Stimulated activated CD4-positive, alpha-beta T cell treated with anti-CD3 and anti-CD28 coated beads, Interleukin-1b, Interleukin-23, amount 100 ng/mL, for 1 hour (primary cell): ENCODE data around the gene UBE2E2.

Experiments
- DNase-seq, 2 donors: peaks; one replicate each; pipeline ENCODE4 v3.0.0-alpha.2; 2020; ENCODE audit warnings: low read depth in 2 of 2

UBE2E2 gene

DNA sequence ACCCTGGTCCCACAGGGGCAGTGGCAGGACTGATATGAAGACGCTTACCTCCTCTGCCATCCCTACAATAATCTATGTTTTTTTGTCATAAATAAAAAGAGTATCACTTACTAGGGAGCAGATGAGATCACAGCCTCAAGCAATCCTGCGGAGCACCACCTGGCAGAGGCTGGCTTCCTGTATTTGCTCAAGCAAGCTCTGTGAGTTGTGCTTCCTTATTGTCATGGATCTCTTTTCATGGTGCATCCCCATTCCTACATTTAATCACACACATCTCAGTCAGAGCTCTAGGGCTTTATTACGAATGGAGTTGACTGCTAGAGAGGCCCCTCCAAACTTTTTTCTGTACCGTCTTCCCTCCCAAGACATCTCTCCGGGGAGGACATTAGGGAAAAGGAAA is 186.0 kb downstream of the UBE2E2 start:
- no peak for DNase-seq

DNA sequence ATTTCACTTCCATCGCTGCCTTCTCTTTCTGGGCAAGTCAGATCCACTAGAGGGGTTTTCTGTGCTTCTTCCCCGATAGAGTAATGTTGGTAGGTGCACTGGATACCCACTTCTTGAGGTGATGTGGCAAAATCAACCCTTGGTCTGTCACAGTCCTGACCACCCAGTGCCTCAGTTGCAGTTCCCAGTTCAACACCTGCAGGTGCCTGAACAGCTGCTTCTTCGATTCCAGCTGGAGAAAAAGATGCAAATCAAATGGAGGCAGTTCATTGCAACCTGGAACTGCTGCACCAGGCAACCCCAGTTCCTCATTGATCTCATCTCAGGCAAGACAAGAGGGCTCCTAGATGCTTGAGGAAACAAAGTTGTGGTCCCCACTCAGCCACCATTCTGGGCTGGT is 186.6 kb downstream of the UBE2E2 start:
- DNase-seq, result no peak

DNA sequence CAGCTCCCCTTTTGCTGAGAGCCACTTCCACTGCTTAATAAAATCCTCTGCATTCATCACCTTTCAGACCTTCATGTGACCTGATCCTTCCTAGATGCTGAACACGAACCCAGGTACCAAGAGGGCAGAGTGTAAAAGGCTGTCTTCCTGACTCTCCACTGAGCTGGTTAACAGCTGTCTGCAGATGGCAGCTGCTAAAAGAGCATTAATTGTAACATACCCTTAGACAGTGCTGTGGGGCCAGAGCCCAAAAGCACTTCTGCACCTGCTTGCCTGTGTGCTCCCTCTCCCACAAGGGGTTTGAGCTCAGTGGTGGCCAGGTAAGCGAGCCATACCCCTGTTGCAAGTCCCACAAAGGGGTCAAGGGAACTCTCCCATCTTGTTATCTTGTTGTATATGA is 187.3 kb downstream of the UBE2E2 start:
- no peak for DNase-seq

DNA sequence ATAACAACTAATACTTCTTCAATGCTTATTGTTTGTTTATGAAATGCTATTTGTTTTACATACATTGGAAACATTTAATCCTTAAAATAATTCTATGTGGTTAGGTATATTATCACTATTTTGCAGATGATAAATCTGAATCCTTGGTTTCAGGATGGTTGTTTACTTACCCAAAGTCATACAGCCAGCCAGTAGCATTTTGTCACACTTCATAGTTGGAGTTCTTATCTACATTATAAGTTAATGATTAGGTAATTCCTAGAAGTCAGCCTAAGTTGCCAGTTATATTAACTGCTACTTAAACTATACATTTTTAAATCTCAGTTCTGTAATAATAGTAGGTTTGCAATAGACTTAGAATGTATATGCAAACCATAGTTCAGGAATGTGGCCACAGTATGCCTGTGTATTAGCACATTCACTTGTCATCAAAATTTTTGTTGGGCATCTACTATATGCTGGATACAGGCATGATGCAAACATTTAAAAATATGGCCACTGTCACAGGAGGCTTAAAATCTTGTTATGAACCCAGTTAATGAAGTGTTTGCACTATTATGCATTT is 187.9 kb downstream of the UBE2E2 start:
- no peak for DNase-seq

DNA sequence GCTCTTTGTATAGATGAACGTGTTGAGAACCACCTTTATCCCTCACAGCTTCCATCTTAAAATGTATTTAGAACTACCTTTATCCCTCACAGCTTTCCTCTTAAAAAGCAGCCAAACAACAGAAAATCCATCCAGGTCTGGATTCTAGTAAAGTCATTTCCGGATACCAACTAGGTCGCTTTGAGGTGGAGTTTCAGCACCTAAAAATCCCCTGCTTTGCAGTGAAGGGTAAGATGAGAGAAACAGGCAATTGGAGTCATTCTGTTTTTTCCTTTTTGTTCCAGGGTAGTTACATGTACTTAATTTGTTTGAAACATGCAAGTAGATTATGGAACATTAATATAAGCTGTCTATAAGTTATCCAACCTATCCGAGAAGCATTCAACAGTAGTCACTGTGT is 192.0 kb downstream of the UBE2E2 start:
- no peak for DNase-seq

DNA sequence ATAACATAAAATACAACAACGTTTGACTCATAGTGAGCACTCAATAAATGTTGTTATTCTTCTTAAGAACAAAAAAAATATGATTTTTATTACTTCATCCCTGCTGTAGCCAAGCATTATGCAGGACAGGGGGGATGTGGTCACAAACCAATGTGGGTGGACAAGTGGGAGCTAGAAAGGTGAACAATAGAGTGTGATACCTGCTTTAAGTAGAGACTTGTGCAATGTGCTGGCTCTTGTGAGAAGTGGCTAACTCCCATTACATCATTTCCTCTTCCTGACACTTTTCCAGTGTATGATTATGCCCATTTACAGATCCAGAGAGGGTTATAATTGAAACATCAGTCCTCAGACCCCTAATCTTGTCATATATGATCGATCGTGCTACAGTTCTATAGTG is 193.6 kb downstream of the UBE2E2 start:
- DNase-seq, result no peak

DNA sequence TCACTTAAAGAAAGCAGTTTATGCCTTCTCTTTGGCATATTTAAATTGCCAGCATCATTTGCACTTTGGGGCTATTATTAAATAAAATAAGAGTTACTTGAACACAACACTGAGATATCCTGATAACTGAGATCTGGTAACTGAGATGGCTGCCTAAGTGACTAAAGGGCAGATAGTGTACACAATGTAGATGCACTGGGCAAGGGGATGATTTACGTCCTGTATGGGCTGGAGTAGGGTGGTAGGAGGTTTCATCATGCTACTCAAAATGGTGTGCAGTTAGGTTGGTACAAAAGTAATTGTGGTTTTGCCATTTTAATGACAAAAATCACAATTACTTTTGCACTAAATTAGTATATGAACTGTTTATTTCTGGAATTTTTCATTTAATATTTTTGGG is 196.1 kb downstream of the UBE2E2 start:
- no peak for DNase-seq

DNA sequence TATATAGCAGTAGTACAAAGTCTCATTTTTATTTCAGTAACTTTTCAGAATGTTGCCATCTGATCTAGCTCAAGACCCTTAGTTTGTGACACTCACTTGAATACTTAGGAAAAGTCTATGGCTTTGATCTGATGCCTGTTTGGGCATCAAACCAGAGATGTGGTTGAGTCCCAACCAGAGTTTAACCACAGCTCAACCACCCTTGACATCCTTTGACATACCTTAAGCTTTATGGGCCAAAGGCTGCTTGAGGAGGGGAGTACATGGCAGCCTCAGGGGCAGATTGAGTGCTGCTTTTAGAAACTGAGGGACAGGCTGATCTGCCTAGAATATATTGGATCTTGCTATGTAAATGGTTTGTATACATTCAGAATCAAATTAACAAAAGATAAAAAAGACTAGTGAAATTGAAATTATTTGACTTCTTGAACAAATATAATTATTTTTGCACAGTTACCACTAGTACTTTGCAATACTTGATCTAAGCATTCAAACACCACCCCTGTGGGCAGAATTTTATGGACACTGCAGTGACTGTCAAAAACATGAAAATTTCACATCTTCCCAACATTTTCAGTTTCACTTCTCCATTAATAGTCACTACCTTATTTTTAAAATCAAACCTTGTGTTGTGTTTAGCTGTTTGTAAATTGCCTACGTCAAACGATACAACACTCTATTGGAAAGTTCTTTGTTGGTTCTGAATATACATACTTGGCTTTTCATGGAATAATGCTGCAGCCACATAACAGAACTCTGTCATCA is 199.8 kb downstream of the UBE2E2 start:
- no peak for DNase-seq

DNA sequence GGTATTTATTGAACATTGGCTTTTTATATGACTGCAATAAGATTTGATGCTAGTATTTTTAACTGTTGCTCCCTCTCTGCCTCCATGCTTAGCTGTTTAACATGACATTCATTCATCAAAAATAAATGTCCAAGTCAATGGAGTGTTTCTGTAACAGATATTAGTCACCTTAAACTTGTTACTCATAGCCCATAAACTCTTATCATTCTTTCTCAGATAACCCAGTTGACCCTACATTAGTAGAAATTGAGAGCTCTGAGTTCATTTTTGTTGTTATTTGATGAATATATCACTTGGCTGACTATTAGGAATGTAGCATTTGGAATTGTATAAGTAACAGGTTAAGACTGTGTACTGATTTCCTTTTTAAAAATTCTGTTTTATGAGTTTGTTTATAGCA is 201.1 kb downstream of the UBE2E2 start:
- no peak for DNase-seq

DNA sequence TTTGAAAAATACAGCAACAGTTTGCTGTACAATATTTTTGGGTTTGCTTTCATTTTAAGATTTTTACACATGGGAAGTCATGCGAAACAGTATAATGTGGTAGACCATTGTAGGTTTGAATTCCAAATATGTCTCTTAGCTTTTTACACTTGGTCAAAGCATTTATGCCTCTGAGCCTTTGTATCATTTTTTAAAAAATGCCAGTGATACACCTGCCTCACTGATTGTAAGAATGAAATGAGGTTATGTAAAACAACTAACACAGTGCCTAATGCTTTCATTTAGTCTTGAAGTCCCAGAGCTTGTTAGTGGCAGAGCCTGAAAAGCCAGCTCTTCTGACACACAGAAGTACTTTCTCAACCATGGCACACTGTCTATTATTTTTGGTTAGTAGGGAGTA is 202.0 kb downstream of the UBE2E2 start:
- no peak for DNase-seq

DNA sequence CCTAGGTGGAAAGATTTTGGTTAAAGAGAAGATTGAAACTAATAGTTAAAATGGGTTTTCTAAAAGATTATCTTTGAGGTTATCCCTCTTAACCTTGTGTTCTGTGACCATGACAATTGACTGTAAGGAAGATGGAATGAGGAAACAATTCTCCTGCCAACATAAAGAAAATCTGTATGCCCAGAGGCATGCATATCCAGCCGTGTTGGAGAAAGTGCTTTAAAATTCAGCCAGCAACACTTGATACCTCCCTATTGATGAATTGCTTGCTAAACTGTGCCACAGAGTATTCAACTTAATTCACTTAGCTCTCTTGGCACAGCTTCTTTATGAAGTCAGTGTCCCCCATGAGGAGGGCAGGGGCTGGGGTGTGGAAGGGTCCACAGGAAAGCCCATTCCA is 203.5 kb downstream of the UBE2E2 start:
- DNase-seq, result no peak

DNA sequence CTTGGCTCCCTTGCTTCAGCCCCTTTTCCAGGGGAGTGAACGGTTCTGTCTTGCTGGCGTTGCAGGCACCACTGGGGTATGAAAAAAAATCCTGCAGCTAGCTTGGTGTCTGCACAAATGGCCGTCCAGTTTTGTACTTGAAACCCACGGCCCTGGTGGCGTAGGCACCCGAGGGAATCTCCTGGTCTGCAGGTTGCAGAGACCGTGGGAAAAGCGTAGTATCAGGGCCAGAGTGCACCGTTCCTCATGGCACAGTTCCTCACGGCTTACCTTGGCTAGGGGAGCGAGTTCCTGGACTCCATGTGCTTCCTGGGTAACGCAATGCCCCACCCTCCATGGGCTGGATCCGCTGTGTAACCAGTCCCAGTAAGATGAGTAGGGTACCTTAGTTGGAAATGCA is 214.9 kb downstream of the UBE2E2 start:
- DNase-seq, result no peak

DNA sequence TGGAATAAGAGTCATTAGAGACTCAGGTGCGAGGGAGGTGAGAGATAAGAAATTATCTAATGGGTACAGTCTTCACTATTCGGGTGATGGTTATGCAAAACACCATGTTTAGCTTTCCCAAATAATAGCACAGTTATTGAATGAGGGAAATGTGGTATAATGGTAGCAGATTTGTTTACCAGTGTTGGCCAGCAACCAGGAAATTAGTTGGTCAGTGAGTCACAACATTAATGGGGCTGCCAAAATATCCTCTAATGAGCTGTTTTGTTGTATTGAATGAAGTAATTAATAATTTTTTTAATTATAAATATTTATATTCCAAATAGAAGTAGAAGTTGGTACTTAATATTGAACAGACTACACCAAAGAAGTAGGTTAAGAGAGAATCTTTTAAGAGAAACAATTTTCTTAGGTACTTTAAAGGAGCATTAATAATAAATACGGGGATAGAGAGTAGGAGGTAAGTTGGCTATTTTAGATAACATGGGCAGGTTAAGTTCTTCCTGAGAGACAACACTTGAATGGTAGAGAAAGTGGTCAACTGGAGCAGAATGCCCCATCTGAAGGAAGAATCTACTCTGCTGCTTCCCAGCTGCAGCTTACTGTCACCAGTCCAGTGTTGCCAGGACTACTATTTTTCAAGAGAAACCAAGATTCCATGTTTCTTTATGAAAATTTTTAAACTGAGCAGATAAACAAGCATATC is 218.8 kb downstream of the UBE2E2 start:
- DNase-seq, result no peak

DNA sequence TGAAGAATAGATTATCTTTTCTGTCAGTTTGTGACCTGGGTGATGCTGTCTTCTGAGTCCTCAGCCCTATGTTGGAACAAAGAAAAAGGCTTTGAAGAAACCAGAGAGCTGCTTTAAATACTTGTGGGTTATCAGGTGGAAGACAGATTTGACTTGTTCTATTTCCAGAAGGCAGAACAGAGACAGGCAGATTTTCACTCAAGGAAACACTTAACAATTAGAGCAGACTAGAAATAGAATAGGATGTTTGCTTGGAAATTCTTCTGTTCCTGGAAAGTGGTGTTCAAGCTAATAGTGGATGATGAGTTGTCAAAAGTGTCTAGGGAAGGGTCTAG is 219.4 kb downstream of the UBE2E2 start:
- no peak for DNase-seq

DNA sequence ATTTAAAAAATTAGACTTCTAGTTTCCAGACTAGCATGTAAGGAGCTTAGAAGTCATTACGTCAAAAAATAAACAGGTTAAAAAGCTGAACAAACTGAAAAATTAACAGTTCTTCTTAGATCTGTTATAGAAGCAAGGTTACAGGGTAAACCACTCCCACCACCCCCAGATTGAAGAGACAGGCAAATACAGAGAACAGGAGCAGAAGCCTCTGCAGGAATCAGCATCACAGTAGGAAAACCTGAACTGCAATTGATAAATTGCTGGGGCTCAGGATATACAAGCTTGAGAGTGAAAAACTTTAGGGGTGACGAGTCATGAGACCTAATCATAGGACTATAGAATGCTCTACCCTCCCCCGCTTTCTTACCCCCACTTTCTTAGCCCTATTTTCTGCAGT is 222.3 kb downstream of the UBE2E2 start:
- DNase-seq, result no peak

DNA sequence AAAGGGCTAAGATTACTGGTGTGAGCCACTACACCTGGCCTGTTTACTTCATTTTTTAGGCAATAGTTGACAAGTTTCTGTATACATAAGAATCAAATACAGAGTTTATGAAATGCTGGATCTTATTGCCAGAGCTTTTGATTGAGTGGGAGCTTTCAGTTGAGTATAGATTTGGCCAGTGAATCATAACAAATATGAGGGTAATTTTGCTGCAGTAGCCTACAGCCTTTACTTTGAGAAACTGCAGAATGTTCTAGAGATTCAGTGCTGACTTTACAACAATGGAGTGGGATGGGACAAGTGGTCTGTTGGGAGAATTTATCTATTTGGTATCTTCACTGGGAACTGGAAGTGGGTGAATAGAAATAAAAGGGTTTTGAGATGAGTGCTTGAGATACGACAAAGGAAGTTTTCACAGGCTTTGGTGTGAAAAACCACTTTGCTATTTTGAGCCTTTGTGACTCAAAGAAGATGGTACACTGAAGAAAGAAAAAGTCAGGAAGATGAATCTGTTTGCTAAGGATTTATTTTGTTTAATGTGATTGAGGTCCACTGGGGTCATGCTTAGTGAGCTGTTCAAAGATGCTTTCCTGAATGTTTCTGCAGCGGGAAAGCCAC is 227.8 kb downstream of the UBE2E2 start:
- DNase-seq, result no peak

DNA sequence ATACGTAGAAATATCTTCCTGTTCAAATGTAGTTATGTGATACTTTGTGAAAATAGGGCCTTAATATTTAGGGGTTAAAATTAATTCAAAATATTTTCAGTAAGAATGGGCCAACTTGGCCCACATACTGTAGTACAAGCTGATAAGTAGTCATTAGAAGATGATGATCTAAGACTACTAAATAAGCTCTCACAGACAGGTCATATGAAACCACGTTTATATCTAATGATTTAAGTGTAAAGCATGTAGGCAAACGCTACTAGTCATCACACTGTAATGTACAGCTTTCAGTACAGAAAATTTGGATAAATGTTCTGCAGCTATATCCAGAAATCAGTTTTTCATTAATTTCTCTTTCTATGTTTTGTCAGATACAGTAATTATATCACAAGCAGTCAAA is 228.6 kb downstream of the UBE2E2 start:
- no peak for DNase-seq

DNA sequence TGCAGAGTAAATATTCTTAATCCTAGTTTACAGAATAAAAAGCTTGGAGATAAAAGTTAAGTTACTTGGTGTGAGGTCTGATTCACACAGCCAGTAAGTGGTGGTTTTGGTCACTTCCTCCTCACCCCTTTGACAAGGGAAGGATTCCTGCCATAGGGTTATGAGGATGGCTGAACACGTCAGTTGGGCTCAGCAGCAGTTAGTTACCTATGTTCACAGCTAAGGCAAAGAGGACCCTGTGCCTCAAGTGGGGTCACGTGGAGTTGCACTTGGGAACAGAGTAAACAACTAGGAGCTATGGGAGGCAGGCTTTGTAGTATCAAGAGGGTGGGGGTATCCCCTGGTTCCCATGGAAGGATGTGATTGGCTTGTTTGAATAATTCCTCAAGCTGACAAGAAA is 232.2 kb downstream of the UBE2E2 start:
- no peak for DNase-seq

DNA sequence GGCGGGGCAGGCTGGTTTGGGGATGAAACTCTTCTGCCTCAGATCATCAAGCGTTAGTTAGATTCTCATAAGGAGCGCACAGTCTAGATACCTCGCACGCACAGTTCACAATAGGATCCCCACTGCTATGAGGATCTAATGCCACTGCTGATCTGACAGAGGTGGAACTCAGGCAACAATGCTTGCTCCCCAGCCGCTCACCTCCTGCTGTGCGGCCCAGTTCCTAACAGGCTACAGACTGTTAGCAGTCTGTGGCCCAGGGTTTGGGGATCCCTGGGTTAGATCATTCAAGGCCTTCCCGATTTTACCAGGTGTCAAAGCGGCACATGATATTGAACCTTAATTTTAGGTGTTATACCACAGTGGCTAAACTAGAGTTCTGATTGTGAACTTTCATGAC is 232.8 kb downstream of the UBE2E2 start:
- no peak for DNase-seq

DNA sequence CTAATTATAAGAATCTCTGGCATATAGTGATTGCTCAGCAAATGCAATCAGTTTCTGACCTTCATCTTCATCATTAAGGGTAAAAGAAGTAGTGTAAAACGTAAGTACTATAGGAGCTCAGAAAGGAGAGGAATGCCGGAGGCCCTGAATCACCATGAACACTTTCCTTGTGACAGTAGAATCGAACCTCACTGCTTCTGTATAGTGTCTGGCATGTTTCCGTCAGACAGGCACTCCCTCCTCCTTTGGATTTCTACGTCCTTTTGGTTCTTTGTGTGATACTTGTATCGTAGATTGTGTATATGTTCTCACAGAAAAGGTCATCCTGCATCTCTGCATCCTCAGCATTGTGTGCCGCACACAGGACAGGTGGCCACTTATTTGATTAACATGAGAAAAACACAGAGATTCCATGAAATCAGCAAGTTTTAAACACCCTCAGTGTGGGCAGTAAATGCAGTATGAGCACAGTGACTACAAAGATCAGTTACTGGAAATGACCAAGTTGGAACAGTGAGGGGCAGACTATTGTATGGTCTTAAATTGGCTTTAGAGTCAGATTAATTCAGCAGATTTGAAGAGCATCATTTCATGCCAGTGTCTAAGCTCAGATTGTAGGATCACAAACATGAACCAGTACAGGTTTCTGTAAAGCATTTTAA is 234.5 kb downstream of the UBE2E2 start:
- DNase-seq, result no peak

DNA sequence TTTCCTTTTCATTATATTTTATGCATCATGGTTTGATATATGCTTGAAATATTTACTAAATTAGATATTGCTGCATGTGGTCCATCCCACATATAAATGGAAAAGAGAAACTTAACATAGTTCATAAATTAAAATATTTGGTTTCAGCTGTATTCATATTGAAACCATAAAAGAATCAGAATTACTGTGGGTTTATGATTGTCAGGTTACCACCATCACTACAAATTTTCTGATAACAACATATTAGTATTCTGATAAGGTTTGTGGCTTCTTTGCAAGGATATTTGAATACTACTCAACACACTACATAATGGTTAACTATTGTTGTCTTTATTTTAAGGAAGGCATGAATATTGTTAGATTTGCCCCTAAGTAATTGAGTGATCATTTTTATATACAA is 235.5 kb downstream of the UBE2E2 start:
- no peak for DNase-seq

DNA sequence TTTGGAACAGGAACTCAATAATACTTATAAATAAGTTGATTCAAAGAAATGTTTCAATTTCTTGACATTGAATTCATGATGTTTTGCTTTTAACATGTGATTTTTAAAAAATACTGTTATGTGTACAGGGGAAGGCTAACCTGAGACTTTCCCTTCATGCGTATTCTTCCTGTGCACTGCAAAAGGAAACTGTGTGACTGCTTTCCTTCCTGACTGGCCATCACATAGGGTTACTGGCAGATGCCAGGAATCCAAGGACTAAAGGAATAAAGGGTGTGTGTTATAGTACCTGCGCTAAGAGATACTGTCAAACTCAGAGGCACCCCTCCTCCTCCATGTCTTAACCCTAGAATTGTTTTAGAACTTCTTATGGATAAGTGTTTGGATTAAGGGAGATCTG is 236.0 kb downstream of the UBE2E2 start:
- no peak for DNase-seq
